ENCODE data around the gene C10orf90.

DNA sequence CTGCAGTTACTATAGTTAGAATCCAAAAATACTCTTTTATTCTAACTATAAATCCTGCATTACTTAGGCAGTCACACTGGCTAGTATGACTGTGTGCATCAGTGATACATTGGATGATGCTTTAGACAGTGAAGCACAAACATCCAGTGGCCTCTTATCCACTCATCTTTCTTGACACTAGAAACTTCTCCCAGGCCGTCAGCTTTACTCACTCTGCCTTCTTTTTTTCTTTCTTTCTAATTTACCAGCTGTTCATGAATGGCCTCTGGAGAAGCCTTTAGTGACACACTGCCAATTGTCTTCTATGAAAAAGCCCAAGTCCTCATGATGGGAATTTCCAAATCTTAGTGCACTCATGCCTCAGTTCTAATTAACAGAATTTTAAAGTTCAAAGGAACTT is 26.2 kb upstream of the C10orf90 start:
- TF ChIP-seq, protein P1, sequence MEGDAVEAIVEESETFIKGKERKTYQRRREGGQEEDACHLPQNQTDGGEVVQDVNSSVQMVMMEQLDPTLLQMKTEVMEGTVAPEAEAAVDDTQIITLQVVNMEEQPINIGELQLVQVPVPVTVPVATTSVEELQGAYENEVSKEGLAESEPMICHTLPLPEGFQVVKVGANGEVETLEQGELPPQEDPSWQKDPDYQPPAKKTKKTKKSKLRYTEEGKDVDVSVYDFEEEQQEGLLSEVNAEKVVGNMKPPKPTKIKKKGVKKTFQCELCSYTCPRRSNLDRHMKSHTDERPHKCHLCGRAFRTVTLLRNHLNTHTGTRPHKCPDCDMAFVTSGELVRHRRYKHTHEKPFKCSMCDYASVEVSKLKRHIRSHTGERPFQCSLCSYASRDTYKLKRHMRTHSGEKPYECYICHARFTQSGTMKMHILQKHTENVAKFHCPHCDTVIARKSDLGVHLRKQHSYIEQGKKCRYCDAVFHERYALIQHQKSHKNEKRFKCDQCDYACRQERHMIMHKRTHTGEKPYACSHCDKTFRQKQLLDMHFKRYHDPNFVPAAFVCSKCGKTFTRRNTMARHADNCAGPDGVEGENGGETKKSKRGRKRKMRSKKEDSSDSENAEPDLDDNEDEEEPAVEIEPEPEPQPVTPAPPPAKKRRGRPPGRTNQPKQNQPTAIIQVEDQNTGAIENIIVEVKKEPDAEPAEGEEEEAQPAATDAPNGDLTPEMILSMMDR (IDR thresholded peaks at IDR 0.05): no peak
- TF ChIP-seq POLR2A (IDR thresholded peaks at IDR 0.05): no peak

Measured in esophagus squamous epithelium (tissue), 4 donors.